ENCODE measurements around the gene MAP3K1. TPM values are rescaled to one million over a fixed set of nuclear protein-coding genes. Genes with fewer than 3 reads are reported as not detected.

The MAP3K1 gene
- total and polyA plus RNA-seq, 9 of the 15 experiments (the other 6 are each of a cell fraction or from before 2014, with no cell fraction given) = 3.9 to 13.9 (median 7.5) TPM

GRCh38 chr5:56850423-56850822, 35.1 kb downstream of the MAP3K1 start (continued):
- no peak for TF ChIP-seq TOE1 (IDR thresholded peaks at IDR 0.05; ENCODE audit: borderline replicate concordance)
- TF ChIP-seq TOE1 (CRISPR knock-in tag; IDR thresholded peaks at IDR 0.05; ENCODE audit: borderline replicate concordance, low read depth) = no peak
- TF ChIP-seq MTF1 (CRISPR knock-in tag; IDR thresholded peaks at IDR 0.05; ENCODE audit: borderline replicate concordance) = no peak

- ATAC-seq (no peak), DNase-seq (ENCODE audit: extremely low read depth in 1 of 4, low spot score in 3 of 4) (no peak), FAIRE-seq (peak; percentile 11)
- peaks cover 6 to 21% of the 10 kb centered on the region in 2 experiments; a peak in 3 of 5 replicates for H3K4me1 ChIP-seq (replicated peaks in 1 of 2; ENCODE audit: control insufficient read depth in 2 of 2, insufficient read depth in 2 of 2, low read length in 2 of 2)
- no peaks in the 10 kb centered on the region for H3K9me3 ChIP-seq (replicated peaks; ENCODE audit: control insufficient read depth, insufficient read depth, low read depth, low read length)
- no peak overlapping the region for H2AFZ ChIP-seq (ENCODE audit: low read depth, low read length)
- no peaks in the 10 kb centered on the region for H3K9me1 ChIP-seq (ENCODE audit: control insufficient read depth, insufficient read depth, low read length)
- WGBS (ENCODE audit: insufficient coverage, low coverage, missing lambda C conversion rate) = 56% methylated on average over 6 of the region's 6 CpGs
- H4K20me1 ChIP-seq (replicated peaks; ENCODE audit: control insufficient read depth, insufficient read depth, low read length) = no peaks in the 10 kb centered on the region; the same call in 1 of the 2 replicates
- ChIA-PET POLR2A (no interaction called here), CTCF (ENCODE audit: low intra/inter-chr PET ratio) (no interaction called here)
- H3K4me2 ChIP-seq (ENCODE audit: insufficient read depth, low read length) = no peak overlapping the region
- H3K27ac ChIP-seq (ENCODE audit: extremely low read depth, low read depth, low read length) = no peak overlapping the region
- no peak overlapping the region for H3K4me3 ChIP-seq
- intact Hi-C loops (cut with micrococcal nuclease) (no loop called here), in situ Hi-C loops (cut with MboI) (no loop called here)
- no peaks in the 10 kb centered on the region for H3K27me3 ChIP-seq (ENCODE audit: control insufficient read depth in 2 of 2, insufficient read depth in 2 of 2, low read length in 2 of 2)
- BruUV-seq (replicated peaks) = no TSS peak
- H3K79me2 ChIP-seq (ENCODE audit: control insufficient read depth, insufficient read depth, low read length) = peaks cover 37% of the 10 kb centered on the region
- no peaks in the 10 kb centered on the region for H3K36me3 ChIP-seq (ENCODE audit: control insufficient read depth, insufficient read depth, low read length)
- H3K9ac ChIP-seq (ENCODE audit: insufficient read depth in 1 of 2, low read depth in 2 of 2, low read length in 2 of 2) = no peak overlapping the region
- no peak for TF ChIP-seq U2AF1 (optimal IDR thresholded peaks at IDR 0.05; ENCODE audit: low read depth, low read length)
- no peak for TF ChIP-seq TSC22D4 (tag; IDR thresholded peaks at IDR 0.05)
- TF ChIP-seq RBM17 (IDR thresholded peaks at IDR 0.05; ENCODE audit: borderline replicate concordance, low read depth, low read length) = no peak
- no peak for TF ChIP-seq ZNF785 (CRISPR knock-in tag; IDR thresholded peaks at IDR 0.05)
- no peak for TF ChIP-seq MGA (IDR thresholded peaks at IDR 0.05)
- TF ChIP-seq CEBPB (tag; IDR thresholded peaks at IDR 0.05) = no peak
- TF ChIP-seq MAFF (IDR thresholded peaks at IDR 0.05; ENCODE audit: low read length) = no peak
These were observed 36.1 kb downstream of the MAP3K1 start for GRCh38 chr5:56851258-56851941.
